PC-3 (cell line): Measurements from ENCODE around the gene NHLRC2.

Experiments
- EZH2 ChIP-seq: fragments of 300-600 bp; sonication (generic); IDR thresholded peaks from one replicate; pipeline ENCODE4 v1.6.1; 2017; ENCODE audit warnings: antibody characterized with exemption, mild to moderate bottlenecking, low read length; ENCODE audit not compliant: unreplicated experiment
- TF ChIP-seq, protein P1 (sequence below): fragments of 300-600 bp; sonication (generic); conservative IDR thresholded peaks from 2 replicates; pipeline ENCODE4 v1.5.1; 2017; ENCODE audit warnings: antibody characterized with exemption, low read depth, mild to moderate bottlenecking, low read length

DNA sequence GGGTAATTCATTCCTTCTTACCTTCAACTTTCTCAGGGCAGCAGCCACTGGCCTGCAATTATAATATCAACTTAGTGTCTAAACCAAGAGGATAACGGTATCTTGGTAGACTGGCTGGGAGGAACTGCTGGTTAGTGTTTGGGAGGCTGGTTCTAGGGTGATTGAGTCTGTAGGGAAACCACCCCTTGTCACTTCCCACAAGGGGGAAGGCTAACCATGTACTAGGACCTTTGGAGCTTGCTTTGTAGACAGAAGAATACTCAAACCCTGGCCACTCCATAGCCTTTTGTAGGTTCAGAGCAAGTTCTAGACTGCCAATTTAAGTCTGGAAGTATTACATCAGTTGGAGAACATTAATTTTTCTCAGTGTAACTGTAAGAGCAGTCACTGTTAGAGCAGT is 51.3 kb downstream of the NHLRC2 start:
- TF ChIP-seq, protein P1, sequence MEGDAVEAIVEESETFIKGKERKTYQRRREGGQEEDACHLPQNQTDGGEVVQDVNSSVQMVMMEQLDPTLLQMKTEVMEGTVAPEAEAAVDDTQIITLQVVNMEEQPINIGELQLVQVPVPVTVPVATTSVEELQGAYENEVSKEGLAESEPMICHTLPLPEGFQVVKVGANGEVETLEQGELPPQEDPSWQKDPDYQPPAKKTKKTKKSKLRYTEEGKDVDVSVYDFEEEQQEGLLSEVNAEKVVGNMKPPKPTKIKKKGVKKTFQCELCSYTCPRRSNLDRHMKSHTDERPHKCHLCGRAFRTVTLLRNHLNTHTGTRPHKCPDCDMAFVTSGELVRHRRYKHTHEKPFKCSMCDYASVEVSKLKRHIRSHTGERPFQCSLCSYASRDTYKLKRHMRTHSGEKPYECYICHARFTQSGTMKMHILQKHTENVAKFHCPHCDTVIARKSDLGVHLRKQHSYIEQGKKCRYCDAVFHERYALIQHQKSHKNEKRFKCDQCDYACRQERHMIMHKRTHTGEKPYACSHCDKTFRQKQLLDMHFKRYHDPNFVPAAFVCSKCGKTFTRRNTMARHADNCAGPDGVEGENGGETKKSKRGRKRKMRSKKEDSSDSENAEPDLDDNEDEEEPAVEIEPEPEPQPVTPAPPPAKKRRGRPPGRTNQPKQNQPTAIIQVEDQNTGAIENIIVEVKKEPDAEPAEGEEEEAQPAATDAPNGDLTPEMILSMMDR, result no peak
- TF ChIP-seq EZH2, result no peak
